Activated T-cell treated with anti-CD3 and anti-CD28 coated beads, Interleukin-2, amount 50 U/mL, for 72 hours (primary cell): Measurements from ENCODE around the gene GMIP. TPM values are rescaled to one million over a fixed set of nuclear protein-coding genes. Genes with fewer than 3 reads are reported as not detected.
"Not testable (repeated sequence)": the region's sequence is repeated elsewhere in the genome, so short reads cannot be mapped to it uniquely, and the experiment has no call there.

Source experiments
- ATAC-seq, 2 donors: fragments of 150-1000 bp; cut with Tn5 transposase; replicated peaks in 1 of 2; 2 replicates each; pipeline ENCODE4 v1.10.0; 2021; ENCODE audit warnings: moderate library complexity in 2 of 2, mild to moderate bottlenecking in 1 of 2
- DNase-seq, 2 donors: peaks; one replicate each; pipeline ENCODE4 v3.0.0; 2021 to 2022; ENCODE audit warnings: mixed read lengths in 1 of 2
- H3K27ac Mint-ChIP-seq: one replicate; pipeline ENCODE4 v1.8.0; 2022; ENCODE audit warnings: mild to moderate bottlenecking, moderate library complexity, mixed read lengths
- H3K27me3 Mint-ChIP-seq: one replicate; pipeline ENCODE4 v1.8.0; 2022; ENCODE audit warnings: low read depth, mixed read lengths
- H3K36me3 Mint-ChIP-seq, 2 donors: one replicate each; pipeline ENCODE4 v1.8.0; 2022; ENCODE audit warnings: mixed read lengths in 2 of 2, mild to moderate bottlenecking in 1 of 2; ENCODE audit not compliant: insufficient read depth in 2 of 2
- H3K4me1 Mint-ChIP-seq: one replicate; pipeline ENCODE4 v1.8.0; 2022; ENCODE audit warnings: low read depth, mixed read lengths
- H3K4me3 Mint-ChIP-seq, 2 donors: one replicate each; pipeline ENCODE4 v1.8.0; 2022; ENCODE audit warnings: mild to moderate bottlenecking in 2 of 2, mixed read lengths in 2 of 2, moderate library complexity in 2 of 2
- H3K9me3 Mint-ChIP-seq, 2 donors: one replicate each; pipeline ENCODE4 v1.8.0; 2022; ENCODE audit warnings: mixed read lengths in 2 of 2
- total RNA-seq, 2 donors: library from RNA; stranded (reverse); gene quantifications; one replicate each; pipeline ENCODE4 v1.2.3, GENCODE V29; 2022

Gene GMIP
- total RNA-seq, 2 donors from 2014 or later, result 96.4 to 99.8 TPM

DNA sequence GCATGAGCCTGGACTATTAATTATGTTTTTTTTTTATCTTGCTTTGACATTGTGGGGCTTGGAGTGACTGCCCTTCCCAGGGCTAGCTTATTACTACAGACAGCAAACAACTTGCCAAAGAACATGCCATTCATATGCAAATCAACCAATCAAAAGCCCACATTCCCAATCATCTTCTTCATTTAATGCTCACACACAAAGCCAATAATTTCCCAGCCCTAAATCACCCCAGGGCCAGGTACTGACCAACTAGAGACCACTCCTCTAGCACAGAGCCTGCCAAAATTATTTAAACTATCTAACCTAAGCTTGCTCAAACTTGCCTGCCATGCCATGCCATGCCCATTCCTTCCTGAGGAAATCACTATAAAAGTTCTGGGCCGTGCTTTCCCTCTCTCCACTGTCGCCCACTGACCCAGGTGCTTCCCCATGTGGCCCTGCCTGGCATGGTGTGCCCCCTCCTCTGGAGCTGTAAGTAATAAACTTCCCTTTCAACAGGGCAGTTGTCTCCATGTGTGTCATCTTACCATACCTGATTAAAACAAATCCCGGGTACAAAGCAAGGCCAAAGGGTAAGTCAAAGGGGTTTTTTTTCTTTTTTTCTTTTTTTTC is 40.6 kb downstream of the GMIP start:
- Mint-ChIP-seq H3K9me3 (peaks cover 3 to 5% of the 10 kb centered on the region in 2 donors), H3K4me3 (peak overlapping the region; percentile 47 to 48), H3K27me3 (no peaks in the 10 kb centered on the region), H3K4me1 (peaks cover 70% of the 10 kb centered on the region), H3K36me3 (peaks cover 8 to 9% of the 10 kb centered on the region in 2 donors), H3K27ac (peak overlapping the region; percentile 56)
- DNase-seq (no peak), ATAC-seq (no peak)

DNA sequence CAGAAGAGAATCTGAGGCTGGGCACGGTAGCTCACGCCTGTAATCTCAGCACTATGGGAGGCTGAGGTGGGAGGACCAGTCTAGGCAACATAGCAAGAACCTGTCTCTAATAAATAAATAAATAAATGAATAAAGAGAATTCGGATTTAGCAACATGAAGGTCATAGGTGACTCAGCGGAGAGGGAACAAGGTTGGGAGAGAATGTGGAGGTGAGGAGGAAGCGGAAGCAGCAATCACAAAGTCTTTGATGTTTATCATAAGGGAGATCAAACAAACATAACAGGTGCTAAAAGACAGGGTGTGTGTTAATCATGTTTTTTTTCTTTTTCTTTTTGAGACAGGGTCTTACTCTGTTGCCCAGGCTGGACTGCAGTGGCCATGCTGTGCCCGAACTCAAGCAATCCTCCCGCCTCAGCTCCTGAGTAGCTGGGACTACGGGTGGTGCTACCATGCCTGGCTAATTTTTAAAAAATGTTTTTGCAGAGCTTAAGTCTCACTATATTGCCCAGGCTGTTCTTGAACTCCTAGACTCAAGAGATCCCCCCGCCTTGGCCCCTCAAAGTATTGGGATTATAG is 41.2 kb downstream of the GMIP start:
- Mint-ChIP-seq H3K4me1 (peaks cover 75% of the 10 kb centered on the region), H3K27me3 (no peaks in the 10 kb centered on the region), H3K9me3 (peaks cover 3 to 5% of the 10 kb centered on the region in 2 donors), H3K36me3 (peaks cover 10 to 11% of the 10 kb centered on the region in 2 donors), H3K27ac (peak overlapping the region; percentile 88), H3K4me3 (peak overlapping the region; percentile 48 to 49)
- DNase-seq (no peak), ATAC-seq (no peak)

DNA sequence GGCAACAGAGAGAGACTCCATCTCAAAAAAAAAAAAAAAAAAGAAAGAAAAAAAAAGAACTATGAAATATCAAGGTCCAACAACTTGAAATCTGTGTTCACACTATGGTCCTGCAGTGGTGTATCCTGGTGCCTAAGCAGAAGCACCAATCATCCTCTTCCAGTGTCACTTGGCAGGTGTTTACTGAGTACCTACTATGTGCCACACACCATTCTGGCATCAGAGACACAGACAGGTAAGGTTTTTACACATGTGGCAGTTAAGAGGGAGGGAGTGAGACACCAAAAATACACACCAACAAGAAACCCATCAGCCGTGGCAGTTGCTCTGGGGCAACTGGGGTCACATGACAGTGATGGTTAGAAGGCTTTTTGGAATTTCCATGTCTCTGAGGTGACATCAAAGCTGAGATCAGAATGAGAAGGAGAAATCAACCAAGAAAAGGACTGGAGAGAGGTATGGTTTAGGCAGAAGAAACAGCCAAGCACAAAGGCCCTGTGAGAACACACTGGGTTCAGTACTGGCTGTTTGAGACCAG is 42.6 kb downstream of the GMIP start:
- ATAC-seq, result no peak
- H3K4me3 Mint-ChIP-seq, result peak overlapping the region; percentile 48 to 49
- H3K36me3 Mint-ChIP-seq, result peaks cover 9 to 10% of the 10 kb centered on the region in 2 donors
- peaks cover 3 to 5% of the 10 kb centered on the region in 2 donors for H3K9me3 Mint-ChIP-seq
- DNase-seq, result no peak
- H3K27me3 Mint-ChIP-seq, result no peaks in the 10 kb centered on the region
- H3K4me1 Mint-ChIP-seq, result peaks cover 81% of the 10 kb centered on the region
- H3K27ac Mint-ChIP-seq, result peak overlapping the region; percentile 88

DNA sequence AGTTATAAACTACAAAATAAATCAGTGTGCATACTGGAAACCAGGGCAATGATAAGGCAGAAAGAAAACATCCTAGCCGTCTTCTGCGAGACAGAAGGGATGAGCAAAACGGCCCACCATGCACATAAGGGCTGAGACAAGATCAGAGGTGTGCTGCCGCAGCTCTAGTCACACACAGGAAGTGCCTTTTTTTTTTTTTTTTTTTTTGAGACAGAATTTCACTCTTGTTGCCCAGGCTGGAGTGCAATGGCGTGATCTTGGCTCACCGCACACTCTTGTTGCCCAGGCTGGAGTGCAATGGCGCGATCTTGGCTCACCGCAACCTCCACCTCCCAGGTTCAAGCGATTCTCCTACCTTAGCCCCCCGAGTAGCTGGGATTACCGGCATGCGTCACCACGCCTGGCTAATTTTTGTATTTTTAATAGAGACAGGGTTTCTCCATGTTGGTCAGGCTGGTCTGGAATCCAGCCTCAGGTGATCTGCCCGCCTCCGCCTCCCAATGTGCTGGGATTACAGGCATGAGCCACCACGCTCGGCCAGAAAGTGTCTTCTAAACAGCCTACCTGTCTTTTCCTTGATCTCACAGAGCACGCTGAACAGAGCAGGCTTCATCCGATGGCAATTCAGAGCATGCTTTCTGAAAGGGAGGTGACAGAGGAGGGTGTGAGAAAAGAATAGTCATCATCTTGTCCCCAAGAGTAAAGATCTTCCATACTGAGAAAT is 44.6 kb downstream of the GMIP start:
- Mint-ChIP-seq H3K36me3 (peaks cover 9 to 14% of the 10 kb centered on the region in 2 donors), H3K4me3 (peak overlapping the region; percentile 73 to 86), H3K27ac (peak overlapping the region; percentile 97), H3K4me1 (peaks cover 90% of the 10 kb centered on the region)
- not testable (repeated sequence) for H3K27me3 Mint-ChIP-seq, H3K9me3 Mint-ChIP-seq
- DNase-seq (peak; percentile 67 to 80), ATAC-seq (peak; percentile 61 to 71)

DNA sequence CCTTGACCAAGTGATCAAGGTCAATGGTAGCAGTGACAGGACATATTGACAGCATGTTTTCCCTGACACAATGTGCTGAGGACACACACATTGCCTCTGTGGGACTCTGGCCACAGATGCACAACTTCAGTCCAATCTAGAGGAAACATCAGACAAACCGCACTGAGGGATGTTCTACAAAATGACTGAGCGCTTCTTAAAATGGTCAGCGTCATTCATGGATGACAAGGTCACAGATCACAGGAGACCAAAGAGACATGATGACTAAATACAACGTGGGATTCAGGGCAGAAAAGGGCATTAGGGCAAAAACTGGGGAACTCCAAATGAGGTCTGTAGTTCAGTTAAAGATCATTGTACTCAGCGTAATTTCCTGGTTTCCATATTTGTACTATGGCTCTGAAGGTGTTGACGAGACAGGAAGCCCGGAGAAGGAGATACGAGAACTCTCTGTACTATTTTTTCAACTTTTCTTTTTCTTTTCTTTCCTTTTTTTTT is 45.6 kb downstream of the GMIP start:
- ATAC-seq (peak; percentile 73 to 76), DNase-seq (peak; percentile 73 to 76)
- Mint-ChIP-seq H3K36me3 (peaks cover 9 to 16% of the 10 kb centered on the region in 2 donors), H3K27me3 (no peaks in the 10 kb centered on the region), H3K9me3 (peaks cover 3 to 5% of the 10 kb centered on the region in 2 donors), H3K4me3 (peak overlapping the region; percentile 73 to 86), H3K27ac (peak overlapping the region; percentile 97), H3K4me1 (peaks cover 80% of the 10 kb centered on the region)

DNA sequence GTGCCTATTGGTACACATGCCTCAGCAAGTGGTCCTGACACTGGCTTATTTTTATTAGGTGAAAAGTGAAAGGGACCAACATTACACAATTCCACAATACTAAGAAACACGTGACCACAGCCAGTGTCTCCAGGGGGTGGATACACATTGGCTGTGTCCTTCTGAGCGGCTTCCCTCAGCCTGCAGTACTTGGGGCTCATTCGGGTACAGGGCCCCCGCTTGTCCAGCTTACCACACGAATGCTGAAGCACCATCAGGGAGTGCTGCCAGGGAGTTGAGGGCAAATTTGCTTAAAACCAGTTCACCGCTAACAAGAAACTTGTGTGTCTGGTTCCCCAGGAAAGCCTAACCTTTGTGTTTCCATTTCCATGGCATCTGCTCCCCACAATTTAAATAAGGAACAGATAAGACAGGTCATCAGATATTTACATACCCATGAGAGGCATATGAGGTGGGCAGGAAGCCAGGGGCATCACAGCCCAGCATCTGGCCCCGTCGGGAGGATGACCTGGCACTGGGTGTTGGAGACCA is 48.2 kb downstream of the GMIP start:
- ATAC-seq (no peak), DNase-seq (no peak)
- Mint-ChIP-seq H3K27ac (peak overlapping the region; percentile 8), H3K36me3 (peaks cover 3 to 13% of the 10 kb centered on the region in 2 donors), H3K9me3 (no peaks in the 10 kb centered on the region), H3K4me3 (peak overlapping the region in 1 of 2 donors; percentile 8), H3K4me1 (peaks cover 77% of the 10 kb centered on the region), H3K27me3 (no peaks in the 10 kb centered on the region)

DNA sequence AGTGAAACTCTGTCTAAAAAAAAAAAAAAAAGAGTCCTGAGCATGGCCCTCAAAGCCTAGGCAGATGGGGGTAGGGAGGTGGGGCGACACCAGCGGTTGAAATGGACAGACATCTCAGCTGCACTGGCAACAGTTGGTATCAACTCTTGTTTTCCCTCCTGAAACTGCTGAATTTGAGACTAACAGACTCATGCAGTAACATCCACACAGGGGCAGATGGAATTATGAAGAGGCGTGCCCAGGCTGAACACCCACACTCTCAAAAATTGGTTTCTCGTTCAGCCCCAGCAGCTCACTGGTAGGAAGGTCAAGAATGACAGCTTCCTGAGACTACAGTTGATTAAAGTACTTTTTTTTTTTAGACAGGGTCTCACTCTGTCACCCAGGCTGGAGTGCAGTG is 49.1 kb downstream of the GMIP start:
- Mint-ChIP-seq H3K9me3 (no peaks in the 10 kb centered on the region), H3K27me3 (no peaks in the 10 kb centered on the region), H3K4me3 (peak overlapping the region; percentile 42 to 62), H3K36me3 (peaks cover 7 to 13% of the 10 kb centered on the region in 2 donors), H3K4me1 (peaks cover 80% of the 10 kb centered on the region), H3K27ac (no peak overlapping the region)
- peak in 1 of 2 donors; percentile 25 for DNase-seq
- no peak for ATAC-seq

DNA sequence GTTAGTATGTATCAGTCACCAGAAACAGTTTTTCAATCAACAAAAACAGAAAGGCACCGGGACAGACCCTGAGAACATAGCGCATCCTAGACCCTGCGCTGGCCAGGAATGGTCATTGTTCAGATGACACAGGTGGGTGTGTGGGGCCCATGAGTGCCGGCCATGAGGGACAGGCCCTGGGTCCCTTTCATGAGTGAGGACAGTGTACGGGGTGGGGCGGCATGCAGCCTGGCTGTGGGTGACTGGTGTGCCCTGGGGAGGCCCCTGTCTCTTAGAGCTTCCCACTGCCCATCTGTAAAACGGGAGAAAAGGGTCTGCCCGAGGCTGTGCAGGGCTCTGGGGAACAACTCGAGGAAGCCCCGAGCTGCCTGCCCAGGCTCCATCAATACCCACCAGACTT is 50.8 kb downstream of the GMIP start:
- ATAC-seq (no peak), DNase-seq (no peak)
- no peaks in the 10 kb centered on the region for H3K27me3 Mint-ChIP-seq
- H3K4me3 Mint-ChIP-seq, result no peak overlapping the region
- peak overlapping the region; percentile 76 for H3K27ac Mint-ChIP-seq
- H3K36me3 Mint-ChIP-seq, result peaks cover 8 to 18% of the 10 kb centered on the region in 2 donors
- H3K9me3 Mint-ChIP-seq, result no peaks in the 10 kb centered on the region
- peaks cover 80% of the 10 kb centered on the region for H3K4me1 Mint-ChIP-seq

DNA sequence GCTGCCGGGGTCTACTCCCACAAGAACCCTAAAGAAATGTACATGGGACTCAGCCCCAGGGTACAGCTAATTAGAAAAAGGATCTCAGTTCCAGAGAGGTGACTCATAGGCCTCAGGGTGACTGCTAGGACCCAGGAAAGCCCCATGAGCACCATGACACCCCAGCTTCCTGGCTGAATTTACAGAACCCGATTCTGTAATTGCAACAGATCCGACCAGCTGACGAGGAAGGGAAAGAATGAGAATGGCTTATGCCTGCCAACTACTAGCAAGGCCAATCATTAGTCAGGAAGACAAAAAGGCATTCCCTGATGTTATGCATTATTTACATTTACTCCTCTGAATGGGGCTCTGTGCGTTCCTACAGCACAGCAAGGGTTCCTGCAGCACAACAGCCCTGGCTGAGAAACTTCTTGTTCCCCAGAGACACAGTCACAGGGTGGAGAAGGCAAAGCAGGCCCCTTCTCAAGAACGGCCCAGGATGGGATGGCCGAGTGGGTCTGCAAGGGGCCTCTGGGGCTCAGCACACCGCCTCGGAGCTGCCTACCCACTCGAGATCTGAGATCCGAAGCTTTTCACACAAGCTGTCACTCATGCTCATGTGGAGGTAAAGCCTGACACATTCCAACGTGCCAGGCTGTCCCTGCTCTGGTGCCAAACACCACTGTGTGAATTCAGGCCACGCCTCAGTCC is 52.2 kb downstream of the GMIP start:
- Mint-ChIP-seq H3K4me1 (peaks cover 66% of the 10 kb centered on the region), H3K27ac (peak overlapping the region; percentile 94), H3K27me3 (no peaks in the 10 kb centered on the region), H3K36me3 (peaks cover 6 to 15% of the 10 kb centered on the region in 2 donors), H3K9me3 (no peaks in the 10 kb centered on the region), H3K4me3 (peak overlapping the region; percentile 75 to 82)
- peak; percentile 77 to 82 for DNase-seq
- peak; percentile 90 to 93 for ATAC-seq

DNA sequence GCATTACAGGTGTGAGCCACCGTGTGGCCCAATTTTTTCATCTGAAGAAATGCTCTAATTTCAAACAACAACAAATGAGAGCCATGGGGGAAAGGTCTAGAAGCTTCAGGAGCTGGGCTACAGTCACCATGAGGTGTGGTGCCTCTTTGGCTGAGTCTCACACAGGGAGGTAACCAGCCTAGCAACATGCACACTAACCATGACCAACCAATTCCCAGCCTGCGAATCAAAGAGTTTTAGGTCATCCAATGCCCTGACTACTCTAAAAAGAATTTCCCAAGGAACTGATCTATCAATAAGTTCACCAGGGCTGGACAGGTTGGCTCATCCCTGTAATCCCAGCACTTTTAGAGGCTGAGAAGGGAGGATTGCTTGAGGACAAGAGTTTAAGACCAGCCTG is 54.9 kb downstream of the GMIP start:
- DNase-seq, result no peak
- Mint-ChIP-seq H3K4me1 (peaks cover 48% of the 10 kb centered on the region), H3K9me3 (no peaks in the 10 kb centered on the region), H3K4me3 (peak overlapping the region; percentile 62 to 64), H3K27me3 (no peaks in the 10 kb centered on the region), H3K27ac (peak overlapping the region; percentile 94), H3K36me3 (peaks cover 9 to 13% of the 10 kb centered on the region in 2 donors)
- ATAC-seq, result no peak

DNA sequence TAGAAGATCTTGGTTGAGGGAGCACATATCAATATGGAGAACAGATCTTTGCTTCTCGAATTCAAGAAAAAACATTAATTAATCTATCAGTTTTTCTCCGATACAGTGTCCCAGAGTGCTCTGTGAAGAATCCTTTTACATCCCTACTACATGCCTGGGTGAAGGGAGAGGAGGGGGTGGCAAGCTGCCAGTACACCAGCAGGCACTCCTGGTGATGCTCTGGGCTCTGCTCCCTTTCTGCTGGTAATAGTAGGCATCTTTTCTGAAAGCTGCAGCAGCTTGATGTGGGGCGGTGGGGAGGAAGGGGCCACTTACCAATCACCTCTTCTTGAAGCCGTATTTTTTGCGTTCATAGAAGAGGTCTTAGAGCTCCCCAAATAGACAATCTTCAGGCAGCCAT is 55.7 kb downstream of the GMIP start:
- Mint-ChIP-seq H3K4me1 (peaks cover 48% of the 10 kb centered on the region), H3K4me3 (peak overlapping the region; percentile 17 to 31), H3K27ac (peak overlapping the region; percentile 26)

DNA sequence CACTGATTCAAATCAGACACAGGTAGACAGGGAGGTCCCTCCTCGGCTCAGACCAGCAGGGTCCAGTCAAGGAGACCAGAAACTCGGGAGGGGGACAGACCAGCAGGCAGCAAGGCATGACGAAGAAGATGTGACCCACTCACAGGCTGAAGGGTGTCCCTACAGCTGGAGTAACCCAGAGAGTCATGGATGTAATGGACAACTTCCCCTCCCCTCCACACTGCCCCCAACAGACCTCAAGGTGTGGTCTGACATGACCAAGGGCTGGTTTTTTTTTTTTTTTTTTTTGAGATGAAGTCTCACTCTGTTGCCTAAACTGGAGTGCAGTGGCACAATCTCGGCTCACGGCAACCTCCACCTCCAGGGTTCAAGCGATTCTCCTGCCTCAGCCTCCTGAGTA is 59.1 kb downstream of the GMIP start:
- ATAC-seq, result no peak
- Mint-ChIP-seq H3K27me3 (no peaks in the 10 kb centered on the region), H3K9me3 (no peaks in the 10 kb centered on the region), H3K4me1 (peaks cover 33% of the 10 kb centered on the region), H3K4me3 (no peak overlapping the region), H3K27ac (no peak overlapping the region), H3K36me3 (peaks cover 5 to 11% of the 10 kb centered on the region in 2 donors)
- no peak for DNase-seq

More for the DNA sequence above, 55.7 kb downstream of the GMIP start:
- Mint-ChIP-seq H3K9me3 (no peaks in the 10 kb centered on the region), H3K27me3 (no peaks in the 10 kb centered on the region), H3K36me3 (peaks cover 9 to 11% of the 10 kb centered on the region in 2 donors)
- ATAC-seq (no peak), DNase-seq (no peak)
